ENCODE data around the gene FBXO31. TPM values are rescaled to one million over a fixed set of nuclear protein-coding genes. Genes with fewer than 3 reads are reported as not detected.
A peak's percentile ranks its signal among the peaks of the same experiment; 100 is the strongest.

The FBXO31 gene
- total RNA-seq, 1 donor from 2014 or later: 26.2 TPM

DNA sequence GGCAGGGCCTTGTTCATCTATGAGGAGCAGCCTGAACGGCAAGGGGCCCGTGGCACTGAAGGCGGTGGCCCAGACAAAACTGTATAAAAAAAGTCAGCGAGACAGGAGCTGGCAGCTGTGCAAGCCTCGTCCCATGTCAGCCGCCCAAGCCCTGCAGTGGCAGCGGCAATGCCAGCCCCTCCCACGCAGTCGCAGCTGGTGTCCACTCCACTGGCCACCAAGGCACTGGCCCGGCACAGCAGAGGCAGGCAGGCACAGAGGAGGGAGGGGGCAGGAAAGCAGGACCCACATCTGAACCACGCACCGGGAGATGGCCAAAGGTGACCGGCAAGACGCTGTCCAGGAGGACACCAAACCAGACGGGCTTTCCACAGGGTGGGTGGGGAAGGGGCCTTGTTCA is 50.5 kb downstream of the FBXO31 start:
- Histone ChIP-seq H3K27me3 (ENCODE audit: low read depth) (no peaks in the 10 kb centered on the region), H3K4me1 (no peaks in the 10 kb centered on the region), H3K4me3 (no peak overlapping the region), H3K36me3 (peaks cover 82% of the 10 kb centered on the region), H3K9me3 (no peaks in the 10 kb centered on the region), H3K27ac (no peak overlapping the region)
- ATAC-seq (no peak), DNase-seq (no peak)
- intact Hi-C loops (cut with DNase I): no loop called here
- TF ChIP-seq, protein P1, sequence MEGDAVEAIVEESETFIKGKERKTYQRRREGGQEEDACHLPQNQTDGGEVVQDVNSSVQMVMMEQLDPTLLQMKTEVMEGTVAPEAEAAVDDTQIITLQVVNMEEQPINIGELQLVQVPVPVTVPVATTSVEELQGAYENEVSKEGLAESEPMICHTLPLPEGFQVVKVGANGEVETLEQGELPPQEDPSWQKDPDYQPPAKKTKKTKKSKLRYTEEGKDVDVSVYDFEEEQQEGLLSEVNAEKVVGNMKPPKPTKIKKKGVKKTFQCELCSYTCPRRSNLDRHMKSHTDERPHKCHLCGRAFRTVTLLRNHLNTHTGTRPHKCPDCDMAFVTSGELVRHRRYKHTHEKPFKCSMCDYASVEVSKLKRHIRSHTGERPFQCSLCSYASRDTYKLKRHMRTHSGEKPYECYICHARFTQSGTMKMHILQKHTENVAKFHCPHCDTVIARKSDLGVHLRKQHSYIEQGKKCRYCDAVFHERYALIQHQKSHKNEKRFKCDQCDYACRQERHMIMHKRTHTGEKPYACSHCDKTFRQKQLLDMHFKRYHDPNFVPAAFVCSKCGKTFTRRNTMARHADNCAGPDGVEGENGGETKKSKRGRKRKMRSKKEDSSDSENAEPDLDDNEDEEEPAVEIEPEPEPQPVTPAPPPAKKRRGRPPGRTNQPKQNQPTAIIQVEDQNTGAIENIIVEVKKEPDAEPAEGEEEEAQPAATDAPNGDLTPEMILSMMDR (IDR thresholded peaks at IDR 0.05): no peak

DNA sequence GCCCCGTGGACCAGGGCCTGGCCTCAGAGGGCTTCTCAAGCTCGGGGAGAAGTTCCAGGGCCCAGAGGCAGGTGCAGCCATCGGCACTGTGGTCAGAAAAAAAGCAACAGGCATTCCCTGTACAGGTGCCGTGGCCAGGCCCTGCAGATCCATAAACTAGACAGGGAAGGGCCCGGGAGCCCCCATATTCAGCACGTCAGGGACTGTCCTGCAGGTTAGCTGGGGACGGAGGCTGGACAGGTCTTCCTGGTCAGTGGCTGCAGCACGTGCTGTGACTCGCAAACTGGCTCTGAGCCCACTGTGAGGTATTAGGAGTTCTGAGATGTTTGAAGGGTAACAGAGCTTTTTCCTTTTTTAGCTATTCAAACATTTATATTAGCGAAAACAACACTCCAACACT is 51.4 kb downstream of the FBXO31 start:
- Histone ChIP-seq H3K4me1 (no peaks in the 10 kb centered on the region), H3K27ac (no peak overlapping the region), H3K36me3 (peaks cover 79% of the 10 kb centered on the region), H3K4me3 (no peak overlapping the region), H3K9me3 (no peaks in the 10 kb centered on the region), H3K27me3 (ENCODE audit: low read depth) (no peaks in the 10 kb centered on the region)
- intact Hi-C loops (cut with DNase I): no loop called here
- TF ChIP-seq, protein P1 (IDR thresholded peaks at IDR 0.05): no peak
- ATAC-seq (no peak), DNase-seq (no peak)

DNA sequence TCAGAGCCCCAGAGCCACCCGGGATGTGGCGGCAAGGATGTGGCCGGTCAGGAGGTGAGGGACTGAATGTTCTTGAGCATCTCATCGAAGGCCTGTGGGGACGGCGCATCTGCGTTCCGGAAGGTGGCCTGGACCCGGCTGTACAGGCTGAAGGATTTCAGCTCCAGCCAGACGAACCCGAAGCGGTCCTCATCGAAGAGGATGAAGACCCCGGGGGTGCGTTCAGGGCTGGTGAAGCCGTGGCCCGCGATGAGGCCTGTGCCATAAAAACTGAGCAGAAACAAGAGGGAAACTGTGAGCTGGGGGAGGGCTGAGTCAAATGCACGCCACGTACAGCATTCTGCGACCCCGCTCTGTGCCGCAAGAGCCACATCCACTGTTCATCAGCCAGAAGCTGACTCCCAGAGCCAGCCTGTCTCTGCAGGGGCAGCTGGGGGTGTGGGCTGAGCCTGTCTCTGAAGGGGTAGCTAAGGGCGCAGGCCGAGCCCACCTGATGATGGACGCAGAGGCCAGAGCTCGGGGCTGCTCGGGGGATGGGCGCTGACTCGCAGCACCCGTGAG is 52.3 kb downstream of the FBXO31 start:
- no peaks in the 10 kb centered on the region for H3K27me3 ChIP-seq (ENCODE audit: low read depth)
- H3K9me3 ChIP-seq: no peaks in the 10 kb centered on the region
- intact Hi-C loops (cut with DNase I): no loop called here
- no peak overlapping the region for H3K27ac ChIP-seq
- no peak for ATAC-seq
- peak; percentile 42 for DNase-seq
- TF ChIP-seq, protein P1 (IDR thresholded peaks at IDR 0.05): no peak
- H3K4me1 ChIP-seq: no peaks in the 10 kb centered on the region
- no peak overlapping the region for H3K4me3 ChIP-seq
- peaks cover 75% of the 10 kb centered on the region for H3K36me3 ChIP-seq

DNA sequence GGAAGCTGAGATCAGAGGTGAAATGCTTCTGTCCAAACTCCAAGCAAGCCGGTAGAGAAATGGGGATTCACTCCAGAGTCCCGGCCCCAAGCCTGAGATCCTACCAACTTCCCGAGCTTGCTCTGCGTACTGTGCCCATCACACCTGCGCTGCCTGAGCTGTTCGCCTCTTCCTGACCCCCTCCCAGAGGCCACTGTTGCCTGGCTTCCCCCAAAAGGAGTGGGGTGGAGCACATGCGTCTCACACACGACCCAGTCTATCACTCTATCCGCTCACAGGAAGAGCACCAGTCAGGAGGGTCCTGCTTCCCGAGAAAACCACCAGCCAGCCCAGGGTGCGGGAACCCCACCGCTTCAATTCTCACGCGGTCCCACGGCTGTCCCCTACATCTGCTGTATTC is 52.9 kb downstream of the FBXO31 start:
- no peaks in the 10 kb centered on the region for H3K4me1 ChIP-seq
- intact Hi-C loops (cut with DNase I): no loop called here
- H3K36me3 ChIP-seq: peaks cover 68% of the 10 kb centered on the region
- no peak overlapping the region for H3K4me3 ChIP-seq
- DNase-seq: peak; percentile 14
- H3K27me3 ChIP-seq (ENCODE audit: low read depth): no peaks in the 10 kb centered on the region
- TF ChIP-seq, protein P1 (IDR thresholded peaks at IDR 0.05): no peak
- H3K27ac ChIP-seq: no peak overlapping the region
- no peak for ATAC-seq
- H3K9me3 ChIP-seq: no peaks in the 10 kb centered on the region

DNA sequence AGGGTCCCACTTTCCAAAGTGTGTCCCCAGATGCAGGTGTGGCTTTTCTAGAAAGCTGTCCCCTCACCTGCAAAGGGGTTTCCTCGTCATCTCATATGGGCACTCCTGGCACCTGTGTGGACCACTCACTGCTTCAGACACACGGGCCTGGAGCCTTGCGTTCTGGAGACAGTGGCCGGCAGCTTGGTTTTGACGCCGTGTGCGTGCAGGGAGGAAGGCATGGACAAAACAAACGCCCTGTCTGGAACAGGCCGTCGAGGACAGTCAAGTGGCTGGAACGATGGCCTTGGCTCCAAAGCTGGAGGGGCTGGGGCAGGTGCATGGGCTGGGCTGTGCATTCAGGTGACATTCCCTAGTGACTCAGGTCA is 53.3 kb downstream of the FBXO31 start:
- H3K36me3 ChIP-seq: peaks cover 64% of the 10 kb centered on the region
- DNase-seq: peak; percentile 31
- H3K9me3 ChIP-seq: no peaks in the 10 kb centered on the region
- H3K4me1 ChIP-seq: no peaks in the 10 kb centered on the region
- TF ChIP-seq, protein P1 (IDR thresholded peaks at IDR 0.05): no peak
- intact Hi-C loops (cut with DNase I): no loop called here
- H3K27ac ChIP-seq: no peak overlapping the region
- no peak overlapping the region for H3K4me3 ChIP-seq
- H3K27me3 ChIP-seq (ENCODE audit: low read depth): no peaks in the 10 kb centered on the region
- ATAC-seq: no peak

Data from lower lobe of right lung (tissue), 2 donors.